GM18526 (cell line): Measurements from ENCODE around the gene NAA38.

Source experiments
- POLR2A ChIP-seq: IDR thresholded peaks from 3 replicates; pipeline ENCODE4 v1.6.1; 2011; ENCODE audit not compliant: insufficient read length; ENCODE audit errors: extremely low read depth

NAA38 gene

DNA sequence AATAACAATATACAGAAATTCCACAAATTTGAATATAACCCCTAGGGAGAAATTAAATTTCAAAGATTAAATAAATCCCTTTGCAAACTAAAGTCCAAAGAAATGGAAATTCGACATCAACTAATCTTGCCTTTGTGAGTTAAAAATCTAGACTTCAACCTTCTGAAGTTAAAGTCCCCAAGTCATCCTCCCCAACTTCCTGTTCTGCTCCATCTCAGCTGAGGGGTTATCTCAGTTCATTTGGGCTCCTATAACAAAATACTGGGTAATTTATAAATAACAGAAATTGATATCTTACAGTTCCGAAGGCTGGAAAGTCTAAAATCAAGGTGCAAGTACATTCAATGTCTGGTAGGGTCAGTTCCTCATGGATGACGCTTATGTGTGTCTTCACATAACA lies 46.1 kb downstream of the NAA38 start:
- TF ChIP-seq POLR2A, result no peak

DNA sequence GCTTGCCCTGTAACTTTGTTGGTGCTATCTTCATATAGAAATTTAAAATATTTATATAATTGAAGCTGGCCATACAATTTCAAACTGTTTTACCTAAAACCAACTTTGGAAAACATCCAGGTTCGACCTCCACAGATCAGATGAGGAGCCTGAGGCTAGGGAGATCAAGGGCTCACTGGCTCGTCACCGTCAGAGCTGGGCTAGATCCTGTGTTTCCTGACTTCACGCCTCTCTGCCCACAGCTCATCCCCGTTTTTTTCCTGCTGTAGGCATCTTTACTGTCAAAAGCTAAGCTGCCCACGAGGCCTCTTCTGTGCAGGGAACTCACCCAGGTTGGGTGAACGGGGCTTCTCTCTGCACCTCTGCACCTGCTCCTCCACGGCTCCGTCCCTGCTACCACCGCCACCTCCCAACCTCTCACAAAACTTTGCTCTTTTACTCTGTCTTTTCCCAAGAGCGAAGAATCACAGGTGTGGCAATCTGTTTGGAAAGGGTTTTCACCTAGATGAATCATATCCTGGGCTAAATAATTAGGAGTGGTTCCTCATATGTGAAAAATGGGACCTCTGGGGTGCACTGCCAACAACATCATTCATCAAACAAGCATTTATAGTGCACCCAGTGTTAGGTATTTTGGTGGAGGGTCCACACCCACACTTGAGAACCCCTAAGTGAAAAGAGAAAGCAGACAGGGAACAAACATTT lies 48.1 kb downstream of the NAA38 start:
- no peak for TF ChIP-seq POLR2A

DNA sequence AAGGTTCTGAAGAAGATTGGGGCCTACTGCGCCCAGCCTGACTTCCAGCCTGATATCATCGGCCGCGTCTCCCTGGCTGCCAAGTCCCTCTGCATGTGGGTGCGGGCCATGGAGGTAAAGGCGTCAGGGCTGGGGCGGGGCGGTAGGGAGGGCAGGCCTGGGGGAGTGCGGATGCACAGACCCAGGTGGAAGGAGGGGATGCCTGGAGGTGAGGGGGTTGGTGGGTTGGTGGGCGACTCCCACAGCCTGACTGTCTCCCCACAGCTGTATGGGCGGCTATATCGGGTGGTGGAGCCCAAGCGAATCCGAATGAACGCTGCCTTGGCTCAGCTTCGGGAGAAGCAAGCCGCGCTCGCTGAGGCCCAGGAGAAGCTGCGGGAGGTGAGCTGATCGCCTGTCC lies 50.2 kb downstream of the NAA38 start:
- TF ChIP-seq POLR2A, result no peak
